ENCODE data around the gene CHST11. TPM values are rescaled to one million over a fixed set of nuclear protein-coding genes. Genes with fewer than 3 reads are reported as not detected.

The CHST11 gene
- total RNA-seq, 1 experiment from 2014 or later, result 1.1 TPM

DNA sequence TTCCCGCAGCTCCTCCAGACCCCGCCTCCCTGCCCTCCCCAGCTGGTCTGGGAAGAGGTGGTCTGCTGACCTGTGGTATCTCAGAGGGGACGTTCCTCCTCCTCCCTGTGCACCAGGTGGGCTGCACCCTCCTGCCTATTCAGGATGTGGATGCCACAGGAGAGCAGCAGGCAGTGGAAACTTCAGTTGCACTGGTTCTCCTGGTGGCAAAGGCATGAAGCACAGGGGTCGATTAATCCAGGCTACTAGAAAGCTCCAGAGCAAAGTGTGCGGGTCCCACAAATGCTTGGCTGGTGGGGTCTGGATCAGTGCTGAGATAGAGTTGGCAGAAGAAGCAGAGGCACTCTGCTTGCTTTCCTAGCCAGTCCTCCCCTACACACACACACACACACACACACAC is 304.3 kb downstream of the CHST11 start:
- Mint-ChIP-seq H3K27ac (ENCODE audit: unreplicated experiment) (no peak overlapping the region), H3K4me1 (ENCODE audit: low read depth, unreplicated experiment) (no peaks in the 10 kb centered on the region), H3K9me3 (ENCODE audit: low read depth, unreplicated experiment) (no peaks in the 10 kb centered on the region), H3K27me3 (ENCODE audit: unreplicated experiment) (peaks cover 26% of the 10 kb centered on the region), H3K36me3 (ENCODE audit: insufficient read depth, unreplicated experiment) (no peaks in the 10 kb centered on the region), H3K4me3 (ENCODE audit: low read depth, unreplicated experiment) (no peak overlapping the region)
- TF ChIP-seq CTCF (IDR thresholded peaks at IDR 0.05; ENCODE audit: unreplicated experiment), result no peak
- intact Hi-C loops (cut with micrococcal nuclease; ENCODE audit: unreplicated experiment), result no loop called here
- no peak for DNase-seq
- no TSS peak for BruUV-seq (replicated peaks)
- CTCF ChIA-PET, result interaction anchor here (0.6 to 1.1 kb wide), 2 partner anchors 19 to 640 kb away, joined by 3 to 4 read pairs; no protein-coding TSS in a partner anchor

GRCh38 chr12:104761611-104762010 is 304.9 kb downstream of the CHST11 start:
- Mint-ChIP-seq H3K27ac (ENCODE audit: unreplicated experiment) (no peak overlapping the region), H3K4me3 (ENCODE audit: low read depth, unreplicated experiment) (no peak overlapping the region), H3K27me3 (ENCODE audit: unreplicated experiment) (peaks cover 26% of the 10 kb centered on the region), H3K36me3 (ENCODE audit: insufficient read depth, unreplicated experiment) (no peaks in the 10 kb centered on the region), H3K9me3 (ENCODE audit: low read depth, unreplicated experiment) (no peaks in the 10 kb centered on the region), H3K4me1 (ENCODE audit: low read depth, unreplicated experiment) (no peaks in the 10 kb centered on the region)
- no TSS peak for BruUV-seq (replicated peaks)
- TF ChIP-seq CTCF (IDR thresholded peaks at IDR 0.05; ENCODE audit: unreplicated experiment), result no peak
- no peak for DNase-seq
- intact Hi-C loops (cut with micrococcal nuclease; ENCODE audit: unreplicated experiment), result no loop called here
- CTCF ChIA-PET, result interaction anchor here (0.6 to 1.1 kb wide), 3 partner anchors 19 to 639 kb away, joined by 3 to 4 read pairs (median 4); no protein-coding TSS in a partner anchor

- Mint-ChIP-seq H3K27me3 (ENCODE audit: unreplicated experiment) (peaks cover 26% of the 10 kb centered on the region), H3K27ac (ENCODE audit: unreplicated experiment) (no peak overlapping the region), H3K9me3 (ENCODE audit: low read depth, unreplicated experiment) (no peaks in the 10 kb centered on the region), H3K4me3 (ENCODE audit: low read depth, unreplicated experiment) (no peak overlapping the region), H3K36me3 (ENCODE audit: insufficient read depth, unreplicated experiment) (no peaks in the 10 kb centered on the region), H3K4me1 (ENCODE audit: low read depth, unreplicated experiment) (no peaks in the 10 kb centered on the region)
- no TSS peak for BruUV-seq (replicated peaks)
- CTCF ChIA-PET, result interaction anchor here (0.6 to 0.7 kb wide), 3 partner anchors 115 to 233 kb away, joined by 3 to 8 read pairs (median 6); no protein-coding TSS in a partner anchor
- intact Hi-C loops (cut with micrococcal nuclease; ENCODE audit: unreplicated experiment), result no loop called here
- TF ChIP-seq CTCF (IDR thresholded peaks at IDR 0.05; ENCODE audit: unreplicated experiment), result no peak
- DNase-seq, result no peak
Observed at GRCh38 chr12:104763168-104763805, 306.5 kb downstream of the CHST11 start.

DNA sequence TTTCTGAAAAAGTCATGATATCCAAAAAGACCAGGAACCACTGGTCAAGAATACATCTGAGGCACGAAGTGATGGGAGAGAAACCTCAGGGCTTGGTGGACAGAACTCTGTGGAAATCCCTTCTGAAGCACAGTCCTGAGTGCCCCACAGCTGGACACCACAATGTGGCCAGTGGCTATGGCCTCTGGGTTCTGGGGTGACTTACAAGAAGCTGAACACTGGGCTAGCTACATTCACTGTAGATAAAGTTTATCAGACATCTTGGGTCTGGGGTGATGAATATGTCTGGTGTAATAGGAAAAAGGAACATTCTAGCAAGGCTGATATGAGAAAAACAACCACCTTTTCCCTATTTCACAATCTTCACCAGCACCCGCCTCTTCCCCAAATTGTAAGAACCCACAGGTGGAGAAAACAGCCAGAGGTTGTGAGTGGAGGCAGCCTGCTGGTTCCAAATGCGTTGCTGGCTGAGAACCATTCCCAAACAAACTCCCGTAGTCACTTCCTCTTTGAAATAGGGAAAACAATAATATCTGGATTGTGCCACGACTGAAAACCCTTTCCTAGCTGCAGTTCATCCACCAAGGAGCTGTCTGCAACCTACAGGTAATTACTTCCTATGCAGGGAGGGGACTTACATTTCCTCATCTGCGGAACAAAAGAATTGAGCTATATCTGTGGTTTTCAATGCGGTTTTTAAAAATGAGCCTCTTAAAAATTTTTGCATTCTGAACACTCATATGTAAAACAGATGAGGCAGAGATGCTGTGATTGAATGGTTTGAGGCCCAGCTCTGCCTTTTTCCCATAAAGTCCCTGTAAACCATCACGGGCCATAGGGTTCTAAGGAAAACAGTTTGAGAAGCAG is 307.7 kb downstream of the CHST11 start:
- no TSS peak for BruUV-seq (replicated peaks)
- no peak for TF ChIP-seq CTCF (IDR thresholded peaks at IDR 0.05; ENCODE audit: unreplicated experiment)
- Mint-ChIP-seq H3K9me3 (ENCODE audit: low read depth, unreplicated experiment) (no peaks in the 10 kb centered on the region), H3K4me3 (ENCODE audit: low read depth, unreplicated experiment) (no peak overlapping the region), H3K36me3 (ENCODE audit: insufficient read depth, unreplicated experiment) (no peaks in the 10 kb centered on the region), H3K27ac (ENCODE audit: unreplicated experiment) (no peak overlapping the region), H3K27me3 (ENCODE audit: unreplicated experiment) (peaks cover 26% of the 10 kb centered on the region), H3K4me1 (ENCODE audit: low read depth, unreplicated experiment) (no peaks in the 10 kb centered on the region)
- no peak for DNase-seq
- CTCF ChIA-PET, result interaction anchor here (1.0 kb wide), 1 partner anchor 40 kb away, joined by 3 read pairs; no protein-coding TSS in a partner anchor
- intact Hi-C loops (cut with micrococcal nuclease; ENCODE audit: unreplicated experiment), result no loop called here
